Measurements from ENCODE around the gene ELFN2.
"Not testable (repeated sequence)": the region's sequence is repeated elsewhere in the genome, so short reads cannot be mapped to it uniquely, and the experiment has no call there.

Gene ELFN2, protein sequence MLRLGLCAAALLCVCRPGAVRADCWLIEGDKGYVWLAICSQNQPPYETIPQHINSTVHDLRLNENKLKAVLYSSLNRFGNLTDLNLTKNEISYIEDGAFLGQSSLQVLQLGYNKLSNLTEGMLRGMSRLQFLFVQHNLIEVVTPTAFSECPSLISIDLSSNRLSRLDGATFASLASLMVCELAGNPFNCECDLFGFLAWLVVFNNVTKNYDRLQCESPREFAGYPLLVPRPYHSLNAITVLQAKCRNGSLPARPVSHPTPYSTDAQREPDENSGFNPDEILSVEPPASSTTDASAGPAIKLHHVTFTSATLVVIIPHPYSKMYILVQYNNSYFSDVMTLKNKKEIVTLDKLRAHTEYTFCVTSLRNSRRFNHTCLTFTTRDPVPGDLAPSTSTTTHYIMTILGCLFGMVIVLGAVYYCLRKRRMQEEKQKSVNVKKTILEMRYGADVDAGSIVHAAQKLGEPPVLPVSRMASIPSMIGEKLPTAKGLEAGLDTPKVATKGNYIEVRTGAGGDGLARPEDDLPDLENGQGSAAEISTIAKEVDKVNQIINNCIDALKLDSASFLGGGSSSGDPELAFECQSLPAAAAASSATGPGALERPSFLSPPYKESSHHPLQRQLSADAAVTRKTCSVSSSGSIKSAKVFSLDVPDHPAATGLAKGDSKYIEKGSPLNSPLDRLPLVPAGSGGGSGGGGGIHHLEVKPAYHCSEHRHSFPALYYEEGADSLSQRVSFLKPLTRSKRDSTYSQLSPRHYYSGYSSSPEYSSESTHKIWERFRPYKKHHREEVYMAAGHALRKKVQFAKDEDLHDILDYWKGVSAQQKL

DNA sequence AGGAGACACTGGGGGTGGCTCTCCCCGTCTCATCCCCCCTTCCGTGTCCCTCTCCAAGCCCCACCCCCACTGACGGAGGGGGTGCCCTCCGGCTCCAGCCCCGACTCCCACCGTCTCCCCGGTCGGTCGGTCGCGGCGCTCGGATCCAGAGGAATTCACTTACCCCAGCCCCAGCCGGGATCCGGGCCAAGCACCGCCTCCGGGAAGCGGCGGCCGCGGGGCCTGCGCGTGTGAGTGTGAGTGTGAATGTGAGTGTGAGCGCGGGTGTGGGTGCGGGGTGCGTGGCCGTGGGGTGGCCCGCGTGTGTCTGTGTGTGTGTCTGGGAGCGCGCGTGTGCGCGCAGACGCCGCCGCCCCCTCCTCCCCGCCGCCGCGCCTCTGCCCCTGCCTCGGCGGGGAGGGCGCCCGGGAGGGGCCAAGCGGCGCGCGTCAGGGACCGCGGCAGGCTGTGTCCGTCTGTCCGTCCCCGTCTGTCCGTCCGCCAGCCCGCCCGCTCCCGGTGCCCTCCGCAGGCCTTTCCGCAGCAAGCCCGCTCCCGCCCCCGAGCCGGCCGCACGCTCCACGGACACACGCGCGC lies at the start of gene ELFN2:
ELFN2 (minus strand) TSS at position 345 of the 576 bp plus-strand sequence. CDS start 51,945 bp downstream, outside the sequence.
- DNase-seq, result peak; percentile 9

DNA sequence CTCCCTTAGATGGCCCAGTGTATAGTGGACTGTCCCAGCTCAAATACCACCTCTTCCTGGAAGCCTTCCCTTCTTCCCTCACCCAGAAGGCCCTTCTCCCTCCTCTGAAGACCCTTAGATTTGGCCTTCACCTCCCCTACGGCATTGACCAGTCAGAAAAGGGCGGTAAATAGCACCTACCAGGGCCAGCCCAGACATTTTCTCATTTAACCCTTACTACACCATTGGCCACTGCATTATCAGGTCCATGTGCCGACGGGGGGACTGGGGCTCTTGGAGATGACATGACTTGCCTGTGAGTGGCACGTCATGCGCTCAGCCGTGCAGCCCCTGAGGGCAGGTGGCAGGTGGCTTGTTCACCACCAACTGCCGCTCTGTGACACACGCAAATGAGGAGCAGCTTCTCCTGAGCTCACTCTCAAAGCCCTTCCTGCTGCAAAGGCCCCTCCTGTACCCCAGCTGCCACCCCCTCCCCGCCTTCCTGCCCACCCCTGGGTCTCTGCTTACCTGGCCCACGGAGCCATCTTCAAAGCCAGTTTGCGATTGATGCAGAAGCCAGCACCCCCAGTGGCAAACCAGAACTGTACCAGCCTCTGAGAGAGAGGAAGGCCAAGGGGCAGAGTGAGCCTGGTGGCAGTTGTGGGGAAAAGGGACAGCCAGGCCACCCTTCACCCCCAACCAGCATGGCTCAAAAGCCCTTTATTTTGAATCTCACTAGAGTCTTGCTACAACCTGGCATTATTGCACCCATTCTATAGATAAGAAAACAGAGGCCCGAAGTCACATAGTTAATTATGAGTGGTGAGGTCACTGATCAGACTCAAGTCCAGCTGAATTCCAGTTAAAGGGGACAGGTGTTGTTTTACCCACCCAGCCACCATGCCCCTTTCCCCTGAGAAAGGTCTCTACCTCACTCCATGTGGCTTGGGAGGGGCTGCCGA lies 49.4 kb upstream of the ELFN2 start:
- DNase-seq, result no peak

DNA sequence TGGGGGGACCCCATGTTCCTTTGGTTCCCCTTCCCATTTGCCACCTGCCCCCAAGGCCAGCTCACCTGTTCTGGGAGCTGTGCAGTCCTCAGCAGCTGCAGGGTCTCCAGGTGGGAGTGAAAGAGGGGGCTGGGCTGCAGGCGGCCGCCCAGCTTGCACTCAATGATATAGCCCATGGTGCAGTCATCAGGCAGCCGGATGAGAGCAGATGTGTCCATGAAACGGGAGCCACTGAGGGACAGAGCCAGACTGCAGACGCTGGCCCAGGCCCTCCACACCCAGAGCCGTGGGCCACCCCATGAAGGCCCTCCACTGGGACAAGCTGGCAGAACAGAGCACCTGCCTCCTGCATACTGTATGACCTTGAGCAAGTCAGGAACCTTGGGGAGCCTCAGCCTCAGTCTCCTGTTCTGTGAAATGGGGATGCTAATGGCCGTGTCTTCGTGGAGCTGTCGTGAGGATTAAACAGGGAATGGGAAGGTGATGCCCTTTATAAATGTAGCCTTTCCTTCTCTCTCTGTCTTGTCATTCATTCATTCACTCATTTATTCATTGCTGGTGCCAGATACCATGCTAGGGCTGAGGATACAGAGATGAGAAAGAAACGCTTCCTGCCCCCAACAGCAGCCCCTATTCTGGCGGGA lies 47.3 kb upstream of the ELFN2 start:
- DNase-seq, result no peak

DNA sequence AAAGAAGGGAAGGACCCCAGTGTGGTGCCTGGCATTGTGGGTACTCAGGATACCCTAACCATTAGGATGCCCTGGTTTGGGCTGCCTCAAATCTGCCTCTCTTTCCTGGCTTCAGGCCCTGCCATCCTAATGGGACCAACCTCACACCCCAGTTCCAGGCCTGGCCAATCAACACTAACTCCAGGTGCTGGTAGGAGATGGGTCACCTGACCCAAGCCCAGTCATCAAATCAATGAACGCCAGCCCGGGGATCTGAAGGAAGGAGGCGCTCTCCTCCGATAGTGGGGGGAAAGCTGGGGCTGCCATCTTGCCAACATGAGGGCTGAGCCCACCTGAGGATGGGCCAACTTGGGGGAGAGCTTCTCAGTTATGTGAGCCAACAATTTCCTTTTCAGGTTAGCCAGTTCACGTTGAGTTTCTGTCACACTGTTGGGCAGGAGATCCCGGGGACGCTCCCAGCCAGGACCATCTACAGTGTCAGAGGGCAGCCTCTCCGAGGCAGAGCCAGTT lies 46.2 kb upstream of the ELFN2 start:
- no peak for DNase-seq

DNA sequence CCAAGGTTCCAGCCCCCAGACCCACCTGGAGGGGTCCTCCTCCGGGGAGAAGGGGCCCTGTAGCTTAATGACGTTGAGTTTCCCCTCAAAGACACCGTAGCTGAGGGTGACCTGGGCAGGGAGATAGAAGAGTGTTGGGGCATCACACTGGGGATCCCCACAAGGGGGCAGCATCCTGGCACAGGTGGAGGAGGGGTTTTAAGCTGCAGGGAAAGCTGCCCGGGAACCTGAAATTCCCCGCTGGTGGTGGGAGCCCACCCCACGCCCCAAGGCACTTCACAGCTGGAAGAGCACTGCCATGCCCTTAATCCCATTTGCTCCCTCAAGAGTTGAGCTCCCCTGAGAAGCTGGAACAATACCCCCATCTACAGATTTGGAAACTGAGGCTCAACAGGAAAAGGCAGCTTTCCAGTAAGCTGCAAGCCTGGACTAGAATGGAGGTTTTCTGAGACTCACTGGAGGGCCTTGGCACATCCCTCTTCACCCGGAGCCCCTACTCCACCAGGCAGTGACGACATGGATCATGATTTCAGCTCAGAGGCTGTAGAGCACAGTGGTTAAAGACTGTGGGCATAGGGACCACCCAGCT lies 45.2 kb upstream of the ELFN2 start:
- peak; percentile 58 for DNase-seq

DNA sequence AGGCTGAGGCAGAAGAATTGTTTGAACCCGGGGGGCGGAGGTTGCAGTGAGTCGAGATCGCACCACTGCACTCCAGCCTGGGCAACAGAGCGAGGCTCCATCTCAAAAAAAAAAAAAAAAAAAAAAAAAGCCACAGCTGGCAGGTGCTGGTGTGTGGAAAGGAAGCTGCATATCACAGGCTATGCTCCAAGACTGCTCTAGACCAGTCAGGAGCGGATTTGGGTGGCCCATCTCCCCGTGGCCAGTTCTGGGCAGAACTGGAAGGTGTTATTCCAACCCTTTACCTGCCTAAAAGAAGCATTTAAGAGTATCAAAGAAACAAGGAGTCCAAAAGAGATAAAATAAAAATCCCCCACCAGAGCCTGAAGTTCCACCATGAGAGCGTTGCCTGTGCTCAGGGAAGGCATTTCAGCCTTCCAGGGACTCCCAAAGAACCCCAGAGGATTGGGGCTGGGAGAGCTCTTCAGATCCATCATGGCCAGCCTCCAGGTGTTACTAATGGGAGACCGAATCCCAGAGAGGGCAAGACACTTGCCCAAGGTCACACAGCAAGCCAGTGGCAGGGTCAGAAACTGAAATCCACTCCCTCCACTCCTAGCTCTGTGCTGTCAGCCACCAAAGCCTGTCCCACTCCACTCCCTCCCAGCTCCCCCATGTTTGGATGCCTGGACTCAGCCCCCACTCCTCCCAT lies 44.6 kb upstream of the ELFN2 start:
- DNase-seq, result no peak

DNA sequence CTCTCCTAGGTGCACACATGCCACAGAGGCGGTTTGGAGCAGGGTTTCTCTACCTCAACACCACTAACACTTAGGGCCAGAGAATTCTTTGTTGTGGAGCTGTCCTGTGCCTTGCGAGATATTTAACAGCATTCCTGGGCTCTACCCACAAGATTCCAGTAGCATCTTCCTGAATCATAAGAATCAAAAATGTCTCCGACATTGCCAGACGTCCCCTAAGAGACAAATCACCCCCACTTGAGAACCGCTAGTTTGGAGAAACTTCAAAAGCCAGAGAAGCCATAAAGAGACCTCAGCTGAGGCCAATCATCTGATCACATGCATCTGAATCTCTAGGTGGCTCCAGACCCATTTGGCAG lies 42.8 kb upstream of the ELFN2 start:
- DNase-seq, result no peak

DNA sequence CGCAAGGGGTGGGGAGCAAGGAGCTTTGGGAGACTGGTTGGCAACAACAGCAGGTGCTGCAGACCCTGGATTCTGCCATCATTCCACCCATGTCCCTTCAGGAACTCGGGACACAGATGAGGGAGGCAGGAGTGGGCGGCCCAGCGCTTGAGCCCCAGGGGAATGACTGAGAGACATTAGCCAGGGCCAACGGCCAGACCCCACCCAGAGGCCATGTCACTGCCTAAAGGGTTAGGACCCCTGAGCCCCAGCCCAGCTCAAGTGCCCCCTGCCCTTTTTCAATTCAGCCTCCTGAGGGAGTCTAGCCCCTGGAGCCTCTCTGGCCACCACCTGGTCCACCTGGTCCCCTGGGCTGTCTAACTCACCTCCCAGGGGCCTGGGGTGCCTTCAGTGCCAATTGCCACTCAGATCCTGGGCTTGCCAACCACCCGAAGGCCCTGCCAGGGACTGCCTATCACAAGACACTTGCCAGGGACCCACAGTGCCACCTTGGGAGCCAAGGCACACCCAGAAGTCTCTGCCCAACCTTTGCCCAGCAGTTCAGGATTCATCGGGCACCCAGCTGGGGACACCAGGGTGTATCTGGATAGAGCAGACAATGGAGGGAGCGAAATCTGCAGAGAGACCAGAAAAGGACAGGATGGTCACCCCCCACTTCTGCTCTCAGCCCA lies 42.3 kb upstream of the ELFN2 start:
- no peak for DNase-seq

DNA sequence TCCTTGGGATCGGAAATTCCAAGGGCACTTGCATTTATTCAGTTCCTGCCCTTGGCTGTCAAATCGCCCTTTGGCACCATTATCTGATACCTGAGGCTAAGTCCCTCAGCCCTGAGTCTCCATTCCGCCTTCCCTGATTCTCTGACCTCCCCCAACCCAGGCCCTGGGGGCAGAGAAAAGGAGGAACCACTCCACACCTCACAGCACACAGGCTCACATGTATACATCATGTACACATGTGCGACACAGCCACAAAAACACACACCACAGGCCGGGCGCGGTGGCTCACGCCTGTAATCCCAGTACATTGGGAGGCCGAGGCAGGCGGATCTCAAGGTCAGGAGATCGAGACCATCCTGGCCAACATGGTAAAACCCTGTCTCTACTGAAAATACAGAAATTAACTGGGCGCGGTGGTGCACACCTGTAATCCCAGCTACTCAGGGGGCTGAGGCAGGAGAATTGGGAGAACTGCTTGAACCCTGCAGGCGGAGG lies 41.0 kb upstream of the ELFN2 start:
- DNase-seq, result not testable (repeated sequence)

DNA sequence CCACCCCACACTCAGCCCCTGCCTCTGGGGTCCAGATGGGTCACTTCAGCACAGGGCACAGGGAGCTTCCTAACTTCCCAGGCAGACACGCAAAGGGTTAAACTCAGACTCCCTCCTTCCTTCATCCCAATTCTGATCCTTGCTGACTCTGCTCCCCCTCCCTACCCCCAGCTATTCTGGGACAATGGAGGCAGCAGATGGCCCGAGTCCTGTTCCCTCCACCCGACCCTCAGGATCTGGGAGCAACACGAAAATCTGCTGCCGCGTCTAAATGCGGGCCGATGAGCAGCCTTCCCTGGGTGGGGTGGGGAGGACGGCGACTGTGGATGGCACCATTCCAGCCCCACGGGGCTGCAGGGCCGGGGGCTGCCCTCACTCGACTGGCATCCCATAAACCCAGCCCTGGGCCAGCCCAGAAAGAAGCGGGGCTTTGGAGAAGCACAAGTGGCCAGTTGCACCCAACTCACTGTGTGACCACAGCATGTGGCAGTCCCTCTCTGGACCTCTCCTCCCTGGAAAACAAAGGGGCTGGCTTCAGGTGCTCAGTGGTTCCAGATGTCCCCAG lies 40.2 kb upstream of the ELFN2 start:
- no peak for DNase-seq

DNA sequence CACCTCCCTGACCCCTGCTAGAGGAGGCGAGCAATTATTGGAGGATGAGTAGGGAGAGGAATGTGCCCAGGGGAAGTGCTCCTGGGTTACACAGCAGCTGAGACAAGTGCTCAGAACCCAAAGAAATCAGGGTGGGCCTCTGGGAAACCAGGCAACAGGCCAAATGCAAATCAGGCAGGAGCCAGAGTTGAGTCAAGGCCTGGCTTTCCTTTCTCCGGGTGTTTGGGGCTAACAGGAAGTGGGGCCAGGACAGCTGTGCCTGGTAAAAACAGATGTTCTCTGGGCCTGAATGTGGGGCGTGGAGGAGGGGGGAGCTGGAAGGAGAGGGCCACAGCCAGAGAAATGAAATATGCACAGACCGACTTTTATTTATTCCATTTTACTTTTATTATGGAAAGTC lies 36.9 kb upstream of the ELFN2 start:
- no peak for DNase-seq

DNA sequence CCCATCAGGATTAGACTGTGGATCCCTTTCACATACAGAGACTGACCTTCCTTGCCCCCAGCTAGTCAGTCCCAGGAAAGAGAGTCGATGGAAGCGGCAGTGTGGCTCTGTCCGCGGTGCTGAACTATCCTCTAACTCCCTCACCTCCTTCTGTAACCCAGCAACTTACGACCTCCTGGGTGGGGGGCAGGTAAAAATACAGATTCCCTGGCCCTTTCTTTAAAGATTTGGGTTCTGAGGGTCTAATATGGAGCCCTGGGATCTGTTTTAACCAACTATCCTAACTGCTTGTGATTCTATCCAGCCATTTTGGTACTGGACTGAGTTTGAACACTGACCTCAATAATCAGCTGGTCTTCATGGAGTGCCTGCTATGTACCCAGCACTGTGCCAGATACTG lies 35.7 kb upstream of the ELFN2 start:
- no peak for DNase-seq

DNA sequence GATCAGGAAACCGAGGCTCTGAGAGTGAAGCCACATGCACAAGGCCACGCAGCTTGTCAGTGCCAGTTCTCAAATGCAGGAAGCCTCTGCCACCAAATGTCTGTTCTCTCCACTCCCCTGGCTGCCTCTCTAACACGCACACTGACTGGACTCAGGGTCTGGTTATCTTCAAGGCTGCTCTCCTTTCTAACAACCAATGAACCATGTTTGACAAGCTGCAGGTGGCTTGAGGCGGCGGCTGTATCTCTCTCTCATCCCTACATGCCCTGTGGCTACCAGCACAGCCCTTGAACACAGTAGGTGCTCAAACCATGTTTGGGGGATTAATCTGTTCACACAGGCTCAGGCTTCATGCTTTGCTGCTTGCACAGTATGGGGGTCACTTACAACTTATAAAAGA lies 35.2 kb upstream of the ELFN2 start:
- DNase-seq, result no peak

DNA sequence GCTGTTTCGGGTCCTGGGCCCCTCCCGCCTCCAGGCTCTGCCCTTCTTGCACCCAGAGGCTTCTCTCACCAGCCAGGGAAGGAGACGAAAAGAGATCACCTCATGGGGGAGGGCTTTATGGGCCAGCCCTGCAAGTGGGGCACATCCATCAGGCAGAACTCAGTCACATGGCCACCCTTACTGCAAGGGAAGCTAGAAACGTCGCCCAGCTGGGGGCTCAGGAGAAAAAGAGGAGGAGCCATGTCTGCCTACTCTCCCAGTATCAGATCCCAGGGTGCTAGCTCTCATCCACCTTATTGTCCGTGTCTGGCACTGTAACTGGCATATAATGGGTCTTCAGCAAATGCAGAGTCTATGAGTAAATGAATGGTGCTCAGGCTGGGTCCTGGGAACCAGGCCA lies 34.7 kb upstream of the ELFN2 start:
- no peak for DNase-seq

DNA sequence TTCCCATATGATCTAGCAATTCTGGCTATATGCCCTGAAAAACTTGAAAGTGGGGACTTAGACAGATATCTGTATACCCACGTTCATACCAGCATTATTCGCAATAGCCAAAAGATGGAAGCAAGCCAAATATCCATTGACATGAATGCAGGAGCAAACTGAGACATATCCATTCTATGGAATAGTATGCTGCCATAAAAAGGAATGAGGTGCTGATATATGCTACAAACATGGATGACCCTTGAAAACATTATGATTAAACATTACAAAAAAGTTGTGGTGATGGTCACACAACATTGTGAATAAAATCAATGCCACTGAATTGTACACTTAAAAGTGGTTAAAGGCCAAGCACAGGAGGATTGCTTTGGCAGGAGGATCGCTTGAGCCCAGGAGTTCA lies 33.4 kb upstream of the ELFN2 start:
- no peak for DNase-seq

DNA sequence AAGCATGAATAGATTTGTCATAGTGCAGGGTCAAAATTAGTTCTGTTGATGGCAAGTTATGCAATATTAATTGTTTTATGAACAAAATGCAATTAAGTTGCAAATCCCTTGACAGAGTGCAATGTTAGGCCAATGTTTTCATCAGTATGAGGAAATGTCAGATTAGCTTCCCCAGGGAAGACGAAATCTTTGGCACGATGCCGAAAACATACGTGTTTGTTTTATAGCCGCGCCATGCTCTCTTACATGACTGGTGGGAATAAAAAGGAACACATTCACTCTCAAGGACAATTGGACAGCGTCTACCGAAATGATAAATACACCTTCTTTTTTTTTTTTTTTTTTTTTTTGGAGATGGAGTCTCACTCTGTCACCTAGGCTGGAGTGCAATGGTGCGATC lies 31.9 kb upstream of the ELFN2 start:
- DNase-seq, result no peak

DNA sequence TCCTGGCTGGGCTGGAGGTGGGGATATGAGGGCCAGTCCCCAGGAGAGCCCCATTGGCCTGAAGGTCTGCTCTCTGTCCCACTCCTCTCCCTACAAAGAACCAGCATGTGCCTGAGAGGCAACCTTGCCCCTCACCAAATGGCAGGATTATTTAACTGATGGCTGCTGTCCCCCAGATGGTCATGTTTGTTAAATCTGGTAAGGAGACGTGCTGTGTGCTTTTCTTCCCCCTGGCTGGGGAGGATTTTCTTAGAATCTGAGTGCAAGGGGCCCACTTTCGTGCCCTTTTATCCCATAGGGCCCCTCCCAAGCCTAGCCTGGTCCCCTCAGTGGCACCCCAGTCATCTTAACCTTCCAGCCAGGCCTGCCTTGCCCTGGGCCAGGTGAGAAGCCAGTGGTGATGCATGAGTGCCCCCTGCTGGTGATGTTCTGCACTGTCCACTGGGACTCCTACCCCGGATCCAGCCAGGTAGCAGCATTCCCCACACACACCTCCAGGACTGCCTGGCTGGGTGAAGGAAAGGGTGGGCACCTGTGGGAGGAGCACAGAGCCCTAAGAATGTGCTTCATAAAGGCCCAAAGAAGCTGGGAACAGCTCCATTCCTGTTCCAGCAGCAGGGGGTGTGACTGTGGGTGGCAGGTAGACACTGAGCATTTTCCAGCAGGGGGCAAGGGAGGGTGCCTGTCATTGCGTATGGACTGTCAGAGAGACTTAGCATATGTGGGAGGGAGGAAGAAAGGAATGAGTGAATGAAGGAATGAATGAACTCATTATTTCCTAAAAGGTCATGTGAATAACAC lies 30.0 kb upstream of the ELFN2 start:
- DNase-seq, result peak; percentile 85

DNA sequence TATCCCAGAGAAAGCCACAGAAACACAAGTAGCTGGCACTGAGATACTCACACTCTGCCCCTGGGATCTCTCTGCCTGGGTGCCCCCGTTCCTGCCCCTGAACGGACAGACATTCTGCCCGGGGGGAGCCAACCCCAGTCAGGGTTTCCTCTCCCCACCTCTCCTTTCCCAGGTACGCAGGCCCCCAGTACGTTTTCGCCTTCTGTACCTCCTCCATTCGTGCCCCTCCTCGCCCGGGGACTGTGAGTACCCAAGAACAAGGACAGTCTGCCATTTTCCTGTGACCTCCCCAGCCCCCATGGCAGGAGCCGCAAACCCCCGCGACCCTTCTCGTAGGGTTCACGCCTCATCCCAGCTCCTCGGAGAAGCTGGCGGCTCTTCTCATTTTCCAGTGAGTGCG lies 29.1 kb upstream of the ELFN2 start:
- no peak for DNase-seq

DNA sequence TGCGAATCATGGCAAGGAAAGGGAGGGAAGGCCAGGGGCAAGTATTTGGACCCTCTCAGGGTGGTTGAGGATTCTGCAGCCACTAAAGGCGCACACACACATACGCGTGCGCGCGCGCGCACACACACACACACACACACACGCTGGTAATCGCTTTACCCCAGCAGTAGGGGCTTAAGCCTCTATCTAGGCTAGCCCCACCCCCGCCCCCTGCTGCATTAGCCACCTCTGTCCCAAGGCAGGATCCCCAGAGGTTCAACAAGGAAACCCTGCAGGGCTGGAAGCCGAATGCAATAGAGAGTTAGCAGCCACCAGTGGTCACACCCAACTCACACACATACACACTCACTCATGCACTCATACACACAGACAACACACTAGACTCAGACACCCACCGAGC lies 28.6 kb upstream of the ELFN2 start:
- DNase-seq, result no peak

Data from CD4-positive, alpha-beta T cell treated with Interleukin-10 for 1 hour (primary cell).